GM23338 (cell line): ENCODE results near the gene MIPEP. TPM values are rescaled to one million over a fixed set of nuclear protein-coding genes. Genes with fewer than 3 reads are reported as not detected.
A peak's percentile ranks its signal among the peaks of the same experiment; 100 is the strongest.

Experiments
- ATAC-seq: fragments of 200-7000 bp; cut with Tn5 transposase; 3 replicates; pipeline ENCODE4 v1.9.1; 2020
- DNase-seq: peaks from one replicate; pipeline ENCODE4 v3.0.0-alpha.2; 2015; ENCODE audit warnings: low spot score
- H2AFZ ChIP-seq: fragments of 200-600 bp; sonication (generic); 2 replicates; pipeline ENCODE4 v1.8.0; 2016; ENCODE audit warnings: antibody characterized with exemption, mild to moderate bottlenecking, moderate library complexity
- H3F3A ChIP-seq: fragments of 200-600 bp; sonication (generic); replicated peaks from 2 replicates; pipeline ENCODE4 v1.8.0; 2017; ENCODE audit warnings: antibody characterized with exemption, mixed run types, low read depth
- H3K27ac ChIP-seq: fragments of 200-600 bp; sonication (generic); 2 replicates; pipeline ENCODE4 v1.6.1; 2016; ENCODE audit warnings: low read depth
- H3K27me3 ChIP-seq: fragments of 200-600 bp; sonication (generic); 2 replicates; pipeline ENCODE4 v1.8.0; 2016; ENCODE audit warnings: mild to moderate bottlenecking, mixed run types, moderate library complexity; ENCODE audit not compliant: insufficient read depth
- H3K36me3 ChIP-seq: fragments of 200-600 bp; sonication (generic); 2 replicates; pipeline ENCODE4 v1.8.0; 2016; ENCODE audit warnings: mild to moderate bottlenecking; ENCODE audit not compliant: insufficient read depth
- H3K4me1 ChIP-seq: fragments of 200-600 bp; sonication (generic); 2 replicates; pipeline ENCODE4 v1.8.0; 2016; ENCODE audit warnings: mild to moderate bottlenecking, moderate library complexity; ENCODE audit not compliant: insufficient read depth
- H3K4me2 ChIP-seq: fragments of 200-600 bp; sonication (generic); 2 replicates; pipeline ENCODE4 v1.7.1; 2017; ENCODE audit warnings: mixed run types
- H3K4me3 ChIP-seq: fragments of 200-600 bp; sonication (generic); 2 replicates; pipeline ENCODE4 v1.6.1; 2016; ENCODE audit warnings: mixed run types
- H3K79me2 ChIP-seq: fragments of 200-600 bp; sonication (generic); replicated peaks from 2 replicates; pipeline ENCODE4 v1.8.0; 2017; ENCODE audit warnings: mild to moderate bottlenecking; ENCODE audit not compliant: insufficient read depth
- H3K9me2 ChIP-seq: fragments of 200-600 bp; sonication (generic); 2 replicates; pipeline ENCODE4 v1.8.0; 2017; ENCODE audit not compliant: insufficient read depth
- H4K20me1 ChIP-seq: fragments of 200-600 bp; sonication (generic); replicated peaks from 2 replicates; pipeline ENCODE4 v1.8.0; 2017; ENCODE audit warnings: mild to moderate bottlenecking; ENCODE audit not compliant: insufficient read depth
- H3K27ac Mint-ChIP-seq: 2 replicates; pipeline ENCODE4 v1.8.0; 2020; ENCODE audit warnings: inconsistent platforms, mild to moderate bottlenecking, moderate library complexity, mixed read lengths
- H3K27me3 Mint-ChIP-seq: 3 replicates; pipeline ENCODE4 v1.8.0; 2022; ENCODE audit warnings: low read depth, mild to moderate bottlenecking, moderate library complexity, mixed read lengths, inconsistent platforms; ENCODE audit not compliant: insufficient read depth, poor library complexity
- H3K36me3 Mint-ChIP-seq: 3 replicates; pipeline ENCODE4 v1.8.0; 2021; ENCODE audit warnings: low read depth, mild to moderate bottlenecking, inconsistent platforms, moderate library complexity, mixed read lengths
- H3K4me1 Mint-ChIP-seq: 3 replicates; pipeline ENCODE4 v1.8.0; 2020; ENCODE audit warnings: mild to moderate bottlenecking, inconsistent platforms, mixed read lengths
- H3K4me3 Mint-ChIP-seq: 3 replicates; pipeline ENCODE4 v1.8.0; 2021; ENCODE audit warnings: moderate library complexity, mild to moderate bottlenecking, inconsistent platforms, mixed read lengths
- H3K9me3 Mint-ChIP-seq: 3 replicates; pipeline ENCODE4 v1.8.0; 2020; ENCODE audit warnings: moderate library complexity, mild to moderate bottlenecking, inconsistent platforms, mixed read lengths
- CREB1 ChIP-seq: fragments of 250-450 bp; sonication (Bioruptor Pico); IDR thresholded peaks from 2 replicates; pipeline ENCODE4 v1.5.0; 2020; ENCODE audit warnings: low read depth, mild to moderate bottlenecking, moderate library complexity
- EZH2 ChIP-seq: fragments of 200-600 bp; sonication (generic); IDR thresholded peaks from one replicate; pipeline ENCODE4 v1.8.0; 2017; ENCODE audit warnings: antibody characterized with exemption, mild to moderate bottlenecking, low read depth; ENCODE audit not compliant: unreplicated experiment
- EZH2phosphoT487 ChIP-seq: fragments of 200-600 bp; sonication (generic); IDR thresholded peaks from one replicate; pipeline ENCODE4 v1.8.1; 2018; ENCODE audit warnings: antibody characterized with exemption; ENCODE audit not compliant: unreplicated experiment
- JUNB ChIP-seq: IDR thresholded peaks from one replicate; pipeline ENCODE4 v1.6.1; 2016; ENCODE audit warnings: antibody characterized with exemption; ENCODE audit not compliant: unreplicated experiment
- NANOG ChIP-seq: IDR thresholded peaks from 2 replicates; pipeline ENCODE4 v1.6.1; 2016; ENCODE audit warnings: antibody characterized with exemption, borderline replicate concordance
- POLR2AphosphoS5 ChIP-seq: IDR thresholded peaks from 2 replicates; pipeline ENCODE4 v1.6.1; 2016; ENCODE audit warnings: antibody characterized with exemption, low read depth
- ZNF114 ChIP-seq: fragments of 250-450 bp; sonication (Bioruptor Pico); IDR thresholded peaks from 2 replicates; pipeline ENCODE4 v1.5.0; 2020; ENCODE audit warnings: mild to moderate bottlenecking, moderate library complexity
- ZNF331 ChIP-seq: fragments of 250-450 bp; sonication (Bioruptor Pico); IDR thresholded peaks from 2 replicates; pipeline ENCODE4 v1.5.0; 2020; ENCODE audit warnings: low read depth, mild to moderate bottlenecking, moderate library complexity
- polyA plus RNA-seq: library from polyadenylated mRNA; unstranded; fragments of >200 nt; fragmentation: Nextera tagmentation; extraction: Ambion mirVana; gene quantifications from 2 replicates; pipeline ENCODE4 v1.2.1, GENCODE V29; 2016
- total RNA-seq: library from RNA; depleted of rRNA; stranded (reverse); fragments of >200 nt; shearing (Covaris generic); gene quantifications from 2 replicates; pipeline ENCODE4 v1.2.3, GENCODE V29; 2014
- TF ChIP-seq, protein P1 (sequence below): IDR thresholded peaks from one replicate; pipeline ENCODE4 v1.6.1; 2018; ENCODE audit warnings: antibody characterized with exemption; ENCODE audit not compliant: unreplicated experiment
- TF ChIP-seq, protein P2 (sequence below): IDR thresholded peaks from 2 replicates; pipeline ENCODE4 v1.6.1; 2016; ENCODE audit warnings: antibody characterized with exemption
- TF ChIP-seq, protein P3 (sequence below), 2 experiments: fragments of 200-600 bp in 1 of 2; sonication (generic) in 1 of 2; conservative IDR thresholded peaks; 2 replicates each; pipeline versions ENCODE4 v1.5.1 to v1.6.1; 2016 to 2017; ENCODE audit warnings: antibody characterized with exemption in 2 of 2, low read depth in 2 of 2, mild to moderate bottlenecking in 2 of 2, moderate library complexity in 1 of 2

MIPEP gene
- total and polyA plus RNA-seq, 2 experiments from 2014 or later, result 20.8 to 22.5 TPM

DNA sequence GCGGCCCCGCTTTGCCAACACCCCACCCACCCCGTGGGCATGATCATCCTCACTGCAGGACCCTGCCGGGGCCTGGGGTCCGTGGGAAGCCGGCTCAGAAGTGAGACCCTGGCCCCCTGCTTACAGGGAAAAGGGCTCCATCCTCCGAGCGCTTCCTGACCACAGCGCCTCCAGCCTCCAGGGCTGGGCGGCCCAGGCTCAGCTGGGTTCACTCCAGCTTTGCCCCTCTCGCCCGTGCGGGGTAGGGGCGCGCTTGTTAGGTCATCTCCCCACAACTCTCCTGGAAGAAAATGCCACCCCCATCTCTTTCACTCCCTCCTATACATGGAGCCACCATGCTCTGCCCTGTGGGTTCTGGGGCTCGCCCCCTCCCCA is 14.7 kb upstream of the MIPEP start (continued):
- TF ChIP-seq, protein P1, sequence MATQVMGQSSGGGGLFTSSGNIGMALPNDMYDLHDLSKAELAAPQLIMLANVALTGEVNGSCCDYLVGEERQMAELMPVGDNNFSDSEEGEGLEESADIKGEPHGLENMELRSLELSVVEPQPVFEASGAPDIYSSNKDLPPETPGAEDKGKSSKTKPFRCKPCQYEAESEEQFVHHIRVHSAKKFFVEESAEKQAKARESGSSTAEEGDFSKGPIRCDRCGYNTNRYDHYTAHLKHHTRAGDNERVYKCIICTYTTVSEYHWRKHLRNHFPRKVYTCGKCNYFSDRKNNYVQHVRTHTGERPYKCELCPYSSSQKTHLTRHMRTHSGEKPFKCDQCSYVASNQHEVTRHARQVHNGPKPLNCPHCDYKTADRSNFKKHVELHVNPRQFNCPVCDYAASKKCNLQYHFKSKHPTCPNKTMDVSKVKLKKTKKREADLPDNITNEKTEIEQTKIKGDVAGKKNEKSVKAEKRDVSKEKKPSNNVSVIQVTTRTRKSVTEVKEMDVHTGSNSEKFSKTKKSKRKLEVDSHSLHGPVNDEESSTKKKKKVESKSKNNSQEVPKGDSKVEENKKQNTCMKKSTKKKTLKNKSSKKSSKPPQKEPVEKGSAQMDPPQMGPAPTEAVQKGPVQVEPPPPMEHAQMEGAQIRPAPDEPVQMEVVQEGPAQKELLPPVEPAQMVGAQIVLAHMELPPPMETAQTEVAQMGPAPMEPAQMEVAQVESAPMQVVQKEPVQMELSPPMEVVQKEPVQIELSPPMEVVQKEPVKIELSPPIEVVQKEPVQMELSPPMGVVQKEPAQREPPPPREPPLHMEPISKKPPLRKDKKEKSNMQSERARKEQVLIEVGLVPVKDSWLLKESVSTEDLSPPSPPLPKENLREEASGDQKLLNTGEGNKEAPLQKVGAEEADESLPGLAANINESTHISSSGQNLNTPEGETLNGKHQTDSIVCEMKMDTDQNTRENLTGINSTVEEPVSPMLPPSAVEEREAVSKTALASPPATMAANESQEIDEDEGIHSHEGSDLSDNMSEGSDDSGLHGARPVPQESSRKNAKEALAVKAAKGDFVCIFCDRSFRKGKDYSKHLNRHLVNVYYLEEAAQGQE, result no peak
- no peak for TF ChIP-seq NANOG
- TF ChIP-seq, protein P2, sequence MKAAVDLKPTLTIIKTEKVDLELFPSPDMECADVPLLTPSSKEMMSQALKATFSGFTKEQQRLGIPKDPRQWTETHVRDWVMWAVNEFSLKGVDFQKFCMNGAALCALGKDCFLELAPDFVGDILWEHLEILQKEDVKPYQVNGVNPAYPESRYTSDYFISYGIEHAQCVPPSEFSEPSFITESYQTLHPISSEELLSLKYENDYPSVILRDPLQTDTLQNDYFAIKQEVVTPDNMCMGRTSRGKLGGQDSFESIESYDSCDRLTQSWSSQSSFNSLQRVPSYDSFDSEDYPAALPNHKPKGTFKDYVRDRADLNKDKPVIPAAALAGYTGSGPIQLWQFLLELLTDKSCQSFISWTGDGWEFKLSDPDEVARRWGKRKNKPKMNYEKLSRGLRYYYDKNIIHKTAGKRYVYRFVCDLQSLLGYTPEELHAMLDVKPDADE, result no peak
- TF ChIP-seq ZNF331, result no peak
- TF ChIP-seq ZNF114, result no peak
- no peak for TF ChIP-seq POLR2AphosphoS5
- no peak for TF ChIP-seq EZH2

DNA sequence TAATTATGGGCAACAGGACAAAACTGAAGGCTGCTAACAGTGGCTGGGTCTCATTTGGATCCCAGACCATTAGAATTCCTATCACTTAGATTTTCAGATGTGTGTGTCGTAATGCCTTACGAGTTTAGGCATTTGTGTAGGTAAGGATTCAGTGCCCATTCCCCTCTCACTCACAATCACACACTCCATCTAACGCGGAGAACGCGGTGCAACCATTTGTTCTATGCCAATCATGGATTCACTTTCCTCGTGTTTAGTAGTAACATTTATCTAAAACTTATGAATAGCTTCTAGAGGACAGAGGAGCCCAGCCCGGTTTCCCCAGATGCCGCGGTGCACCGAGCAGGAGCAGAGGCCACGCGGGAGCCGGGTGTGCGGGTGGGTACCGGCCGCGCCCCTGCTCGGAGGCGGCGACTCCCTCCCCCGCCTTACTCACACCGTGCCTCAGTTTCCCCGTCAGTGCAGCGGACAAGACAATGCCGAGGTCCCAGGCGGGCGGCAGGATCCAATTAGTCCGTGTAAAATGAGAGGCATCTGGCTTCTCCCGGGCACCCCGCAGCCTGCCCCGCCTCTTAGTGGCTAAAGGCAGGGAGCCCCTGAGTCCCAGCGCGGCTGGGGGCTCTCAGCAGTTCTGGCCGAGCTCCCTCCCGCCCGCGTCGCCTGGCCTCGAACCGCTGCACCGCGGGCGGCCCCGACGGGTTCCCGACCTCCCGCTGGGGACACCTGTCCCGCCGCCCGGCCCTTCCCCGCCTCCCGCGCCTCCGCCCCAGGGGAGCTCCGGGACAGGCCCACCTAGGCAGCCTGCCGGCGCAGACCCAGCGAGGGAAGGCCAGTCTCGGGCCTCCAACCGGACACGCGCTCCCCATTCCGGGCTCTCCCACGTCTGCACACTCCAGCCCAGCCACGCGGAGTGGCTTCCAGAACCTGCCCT is 14.0 kb upstream of the MIPEP start:
- Histone ChIP-seq H3K36me3 (no peaks in the 10 kb centered on the region), H3K9me2 (no peaks in the 10 kb centered on the region), H3K79me2 (no peaks in the 10 kb centered on the region), H3F3A (no peaks in the 10 kb centered on the region), H2AFZ (peak overlapping the region; percentile 92), H3K4me3 (peak overlapping the region; percentile 81), H3K4me2 (peak overlapping the region; percentile 92), H3K4me1 (peaks cover 15% of the 10 kb centered on the region; the same call in 1 of the 2 replicates), H3K27ac (no peak overlapping the region), H3K27me3 (peaks cover 35% of the 10 kb centered on the region), H4K20me1 (no peaks in the 10 kb centered on the region)
- ATAC-seq (peak; percentile 70), DNase-seq (peak; percentile 44)
- Mint-ChIP-seq H3K36me3 (no peaks in the 10 kb centered on the region), H3K4me3 (peak overlapping the region; percentile 76), H3K4me1 (peaks cover 21% of the 10 kb centered on the region), H3K27me3 (peaks cover 8% of the 10 kb centered on the region), H3K9me3 (no peaks in the 10 kb centered on the region), H3K27ac (no peak overlapping the region)
- no peak for TF ChIP-seq CREB1 (CRISPR knock-in tag)
- no peak for TF ChIP-seq NANOG
- no peak for TF ChIP-seq EZH2phosphoT487
- TF ChIP-seq, protein P2, result no peak
- no peak for TF ChIP-seq ZNF114
- TF ChIP-seq JUNB, result no peak
- TF ChIP-seq, protein P3, sequence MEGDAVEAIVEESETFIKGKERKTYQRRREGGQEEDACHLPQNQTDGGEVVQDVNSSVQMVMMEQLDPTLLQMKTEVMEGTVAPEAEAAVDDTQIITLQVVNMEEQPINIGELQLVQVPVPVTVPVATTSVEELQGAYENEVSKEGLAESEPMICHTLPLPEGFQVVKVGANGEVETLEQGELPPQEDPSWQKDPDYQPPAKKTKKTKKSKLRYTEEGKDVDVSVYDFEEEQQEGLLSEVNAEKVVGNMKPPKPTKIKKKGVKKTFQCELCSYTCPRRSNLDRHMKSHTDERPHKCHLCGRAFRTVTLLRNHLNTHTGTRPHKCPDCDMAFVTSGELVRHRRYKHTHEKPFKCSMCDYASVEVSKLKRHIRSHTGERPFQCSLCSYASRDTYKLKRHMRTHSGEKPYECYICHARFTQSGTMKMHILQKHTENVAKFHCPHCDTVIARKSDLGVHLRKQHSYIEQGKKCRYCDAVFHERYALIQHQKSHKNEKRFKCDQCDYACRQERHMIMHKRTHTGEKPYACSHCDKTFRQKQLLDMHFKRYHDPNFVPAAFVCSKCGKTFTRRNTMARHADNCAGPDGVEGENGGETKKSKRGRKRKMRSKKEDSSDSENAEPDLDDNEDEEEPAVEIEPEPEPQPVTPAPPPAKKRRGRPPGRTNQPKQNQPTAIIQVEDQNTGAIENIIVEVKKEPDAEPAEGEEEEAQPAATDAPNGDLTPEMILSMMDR (conservative IDR thresholded peaks at IDR 0.05; ENCODE audit: low read depth in 2 of 2), result no peak
